Heart left ventricle (tissue), 13 donors: ENCODE data around the gene GCM1.
"Not testable (repeated sequence)": the region's sequence is repeated elsewhere in the genome, so short reads cannot be mapped to it uniquely, and the experiment has no call there.

ENCODE experiments used
- CTCF ChIP-seq, 12 donors: fragments of 200-600 bp; sonication (generic) in 4 of 12; IDR thresholded peaks; one replicate each; pipeline versions ENCODE4 v1.5.0 to v1.8.0; 2018 to 2022; ENCODE audit warnings: antibody characterized with exemption in 12 of 12, mild to moderate bottlenecking in 5 of 12
- POLR2A ChIP-seq, 2 donors: fragments of 450-650 bp; IDR thresholded peaks; one replicate each; pipeline ENCODE4 v1.6.1; 2017; ENCODE audit warnings: antibody characterized with exemption in 2 of 2, mild to moderate bottlenecking in 2 of 2, moderate library complexity in 2 of 2
- donor health status: ischemic (EF 13 %, LVEDD 7.1; RV severe dilation, severe dysfunction).
- donor health status: DM: no; HTN: yes; CAD: no.
- donor health status: DM: no; HTN: no; CAD: no.
- donor health status: ischemic (EF 25% LVEDD 6.9; RV normal size, moderate dysfunction).
- donor health status: ischemic (EF 25% LVEDD 5.7; RV mildly dilated, moderate dysfunction).
- donor health status: ischemic (EF 35%, LVEDD 5.7; RV mildly dilated, moderate dysfunction).
- donor health status: nonischemic (EF 11% LVEDD 7.7; RV severe dilation, severe dysfunction).
- donor health status: DM: yes; HTN: yes; CAD: no.
- donor health status: PGD.
- donor health status: ischemic (EF 29% LVEDD 5.4; RV normal size, mild dysfunction).
- donor health status: nonischemic (EF 23%, LVEDD 6.1; RV moderate dilation, normal function).

- TF ChIP-seq CTCF, POLR2A (IDR thresholded peaks at IDR 0.05): not testable (repeated sequence)
Measured at GRCh38 chr6:53158076-53158475, 9.4 kb upstream of the GCM1 start.
